ENCODE data around the gene SDK1. TPM values are rescaled to one million over a fixed set of nuclear protein-coding genes. Genes with fewer than 3 reads are reported as not detected.
A peak's percentile ranks its signal among the peaks of the same experiment; 100 is the strongest.

Gene SDK1
- total and polyA plus RNA-seq, 2 experiments from 2014 or later = 2.1 to 10.0 TPM

- Mint-ChIP-seq H3K4me3 (no peak overlapping the region), H3K4me1 (peaks cover 16% of the 10 kb centered on the region)
- H3K36me3 ChIP-seq (ENCODE audit: insufficient read depth) = no peaks in the 10 kb centered on the region
These were observed 125.0 kb downstream of the SDK1 start for GRCh38 chr7:3426064-3426463.

GRCh38 chr7:3427957-3428356, 126.9 kb downstream of the SDK1 start:
- Histone ChIP-seq H3K36me3 (ENCODE audit: insufficient read depth) (no peaks in the 10 kb centered on the region), H3K27ac (ENCODE audit: low read depth) (no peak overlapping the region), H3F3A (replicated peaks; ENCODE audit: low read depth) (no peaks in the 10 kb centered on the region), H3K4me1 (ENCODE audit: insufficient read depth) (peaks cover 5% of the 10 kb centered on the region; the same call in 1 of the 2 replicates), H3K79me2 (replicated peaks; ENCODE audit: insufficient read depth) (no peaks in the 10 kb centered on the region), H2AFZ (no peak overlapping the region), H3K4me3 (no peak overlapping the region), H3K27me3 (ENCODE audit: insufficient read depth) (no peaks in the 10 kb centered on the region), H4K20me1 (replicated peaks; ENCODE audit: insufficient read depth) (no peaks in the 10 kb centered on the region), H3K4me2 (no peak overlapping the region), H3K9me2 (ENCODE audit: insufficient read depth) (no peaks in the 10 kb centered on the region)
- no peak for ATAC-seq
- Mint-ChIP-seq H3K9me3 (no peaks in the 10 kb centered on the region), H3K27me3 (ENCODE audit: insufficient read depth, low read depth, poor library complexity) (no peaks in the 10 kb centered on the region), H3K4me1 (peaks cover 17% of the 10 kb centered on the region), H3K4me3 (no peak overlapping the region), H3K27ac (no peak overlapping the region), H3K36me3 (ENCODE audit: low read depth) (no peaks in the 10 kb centered on the region)
- peak; percentile 12 for DNase-seq (ENCODE audit: low spot score)
- no peak for TF ChIP-seq EZH2phosphoT487 (IDR thresholded peaks at IDR 0.05; ENCODE audit: unreplicated experiment)

More at GRCh38 chr7:3426064-3426463, 125.0 kb downstream of the SDK1 start:
- H3K27me3 Mint-ChIP-seq (ENCODE audit: insufficient read depth, low read depth, poor library complexity) = peaks cover 2% of the 10 kb centered on the region
- Histone ChIP-seq H3K4me2 (no peak overlapping the region), H3K4me3 (no peak overlapping the region), H2AFZ (no peak overlapping the region), H3K79me2 (replicated peaks; ENCODE audit: insufficient read depth) (no peaks in the 10 kb centered on the region), H3K4me1 (ENCODE audit: insufficient read depth) (peaks cover 5% of the 10 kb centered on the region; the same call in 1 of the 2 replicates), H3K27me3 (ENCODE audit: insufficient read depth) (no peaks in the 10 kb centered on the region), H3K27ac (ENCODE audit: low read depth) (no peak overlapping the region), H3K9me2 (ENCODE audit: insufficient read depth) (no peaks in the 10 kb centered on the region), H4K20me1 (replicated peaks; ENCODE audit: insufficient read depth) (no peaks in the 10 kb centered on the region), H3F3A (replicated peaks; ENCODE audit: low read depth) (no peaks in the 10 kb centered on the region)
- peaks cover 6% of the 10 kb centered on the region; the same call in 1 of the 3 replicates for H3K9me3 Mint-ChIP-seq
- H3K27ac Mint-ChIP-seq = no peak overlapping the region
- TF ChIP-seq ZNF114 (CRISPR knock-in tag; IDR thresholded peaks at IDR 0.05) (no peak), ZNF331 (CRISPR knock-in tag; IDR thresholded peaks at IDR 0.05; ENCODE audit: low read depth) (no peak)
- ATAC-seq (no peak), DNase-seq (ENCODE audit: low spot score) (no peak)
- H3K36me3 Mint-ChIP-seq (ENCODE audit: low read depth) = no peaks in the 10 kb centered on the region

GRCh38 chr7:3429981-3430380, 128.9 kb downstream of the SDK1 start:
- Mint-ChIP-seq H3K36me3 (ENCODE audit: low read depth) (no peaks in the 10 kb centered on the region), H3K27ac (no peak overlapping the region), H3K4me1 (peaks cover 17% of the 10 kb centered on the region), H3K9me3 (no peaks in the 10 kb centered on the region), H3K4me3 (no peak overlapping the region), H3K27me3 (ENCODE audit: insufficient read depth, low read depth, poor library complexity) (no peaks in the 10 kb centered on the region)
- no peak overlapping the region for H3K27ac ChIP-seq (ENCODE audit: low read depth)
- H3K36me3 ChIP-seq (ENCODE audit: insufficient read depth) = no peaks in the 10 kb centered on the region
- no peaks in the 10 kb centered on the region for H3K9me2 ChIP-seq (ENCODE audit: insufficient read depth)
- H3K79me2 ChIP-seq (replicated peaks; ENCODE audit: insufficient read depth) = no peaks in the 10 kb centered on the region
- DNase-seq (ENCODE audit: low spot score) (no peak), ATAC-seq (no peak)
- H3K27me3 ChIP-seq (ENCODE audit: insufficient read depth) = no peaks in the 10 kb centered on the region
- no peak overlapping the region for H3K4me2 ChIP-seq
- no peak overlapping the region for H3K4me3 ChIP-seq
- no peak overlapping the region for H2AFZ ChIP-seq
- no peaks in the 10 kb centered on the region for H3F3A ChIP-seq (replicated peaks; ENCODE audit: low read depth)
- no peaks in the 10 kb centered on the region for H4K20me1 ChIP-seq (replicated peaks; ENCODE audit: insufficient read depth)
- H3K4me1 ChIP-seq (ENCODE audit: insufficient read depth) = peaks cover 5% of the 10 kb centered on the region; the same call in 1 of the 2 replicates
- TF ChIP-seq EZH2phosphoT487 (IDR thresholded peaks at IDR 0.05; ENCODE audit: unreplicated experiment) (no peak), JUNB (IDR thresholded peaks at IDR 0.05; ENCODE audit: unreplicated experiment) (no peak), CTCF (conservative IDR thresholded peaks at IDR 0.05; ENCODE audit: low read depth in 2 of 2) (no peak), EZH2 (IDR thresholded peaks at IDR 0.05; ENCODE audit: low read depth, unreplicated experiment) (no peak), ZNF331 (CRISPR knock-in tag; IDR thresholded peaks at IDR 0.05; ENCODE audit: low read depth) (no peak), CREB1 (CRISPR knock-in tag; IDR thresholded peaks at IDR 0.05; ENCODE audit: low read depth) (no peak), STAT1 (IDR thresholded peaks at IDR 0.05; ENCODE audit: unreplicated experiment) (no peak), ETS1 (IDR thresholded peaks at IDR 0.05) (no peak), POLR2AphosphoS5 (IDR thresholded peaks at IDR 0.05; ENCODE audit: low read depth) (no peak)

All from GM23338 (cell line).